Chondrocyte (in vitro differentiated cells): ENCODE measurements around the gene NRTN. TPM values are rescaled to one million over a fixed set of nuclear protein-coding genes. Genes with fewer than 3 reads are reported as not detected.

Source experiments
- DNase-seq: peaks from one replicate; pipeline ENCODE4 v3.0.0; 2021; ENCODE audit warnings: mixed read lengths, low spot score
- H3K27ac Mint-ChIP-seq: one replicate; pipeline ENCODE4 v1.8.0; 2021; ENCODE audit warnings: mild to moderate bottlenecking, moderate library complexity, mixed read lengths; ENCODE audit not compliant: unreplicated experiment
- H3K27me3 Mint-ChIP-seq: 2 replicates; pipeline ENCODE4 v1.8.0; 2021; ENCODE audit warnings: low read depth, mixed read lengths
- H3K36me3 Mint-ChIP-seq: 2 replicates; pipeline ENCODE4 v1.8.0; 2021; ENCODE audit warnings: low read depth, mixed read lengths
- H3K4me1 Mint-ChIP-seq: 2 replicates; pipeline ENCODE4 v1.8.0; 2021; ENCODE audit warnings: low read depth, mild to moderate bottlenecking, mixed read lengths
- H3K4me3 Mint-ChIP-seq: one replicate; pipeline ENCODE4 v1.8.0; 2021; ENCODE audit warnings: mild to moderate bottlenecking, moderate library complexity, mixed read lengths; ENCODE audit not compliant: unreplicated experiment
- H3K9me3 Mint-ChIP-seq: 2 replicates; pipeline ENCODE4 v1.8.0; 2021; ENCODE audit warnings: low read depth, mixed read lengths
- total RNA-seq: library from RNA; stranded (reverse); gene quantifications from 3 replicates; pipeline ENCODE4 v1.2.1, GENCODE V29; 2021
- TF ChIP-seq, protein P1 (sequence below): fragments of 200-600 bp; sonication (generic); IDR thresholded peaks from 2 replicates; pipeline ENCODE4 v1.5.0; 2021; ENCODE audit warnings: antibody characterized with exemption, mild to moderate bottlenecking, moderate library complexity

NRTN gene
- total RNA-seq, 1 donor from 2014 or later: 0.77 TPM

DNA sequence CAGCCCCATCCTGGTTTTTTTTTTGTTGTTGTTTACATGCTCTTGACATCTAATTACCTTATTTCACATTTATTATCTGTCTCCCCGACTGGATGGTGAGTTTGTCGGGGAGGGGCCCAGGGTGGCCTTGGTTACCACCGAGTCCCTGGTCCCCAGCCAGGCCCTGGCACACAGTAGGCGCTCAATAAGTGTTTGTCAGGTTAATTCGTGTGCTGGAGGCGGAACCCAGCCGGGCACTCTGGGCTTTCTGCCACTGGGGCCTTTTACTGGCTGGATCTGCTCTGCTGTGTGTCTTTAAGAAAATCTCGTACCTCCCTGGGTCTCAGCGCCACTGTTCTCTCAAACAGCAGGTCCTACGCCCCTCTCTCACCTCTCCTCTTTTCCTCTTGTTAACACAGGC lies 4.6 kb downstream of the NRTN start:
- Mint-ChIP-seq H3K27ac (no peak overlapping the region), H3K27me3 (peaks cover under 1% of the 10 kb centered on the region), H3K4me3 (no peak overlapping the region), H3K4me1 (no peaks in the 10 kb centered on the region), H3K36me3 (no peaks in the 10 kb centered on the region), H3K9me3 (no peaks in the 10 kb centered on the region)
- TF ChIP-seq, protein P1, sequence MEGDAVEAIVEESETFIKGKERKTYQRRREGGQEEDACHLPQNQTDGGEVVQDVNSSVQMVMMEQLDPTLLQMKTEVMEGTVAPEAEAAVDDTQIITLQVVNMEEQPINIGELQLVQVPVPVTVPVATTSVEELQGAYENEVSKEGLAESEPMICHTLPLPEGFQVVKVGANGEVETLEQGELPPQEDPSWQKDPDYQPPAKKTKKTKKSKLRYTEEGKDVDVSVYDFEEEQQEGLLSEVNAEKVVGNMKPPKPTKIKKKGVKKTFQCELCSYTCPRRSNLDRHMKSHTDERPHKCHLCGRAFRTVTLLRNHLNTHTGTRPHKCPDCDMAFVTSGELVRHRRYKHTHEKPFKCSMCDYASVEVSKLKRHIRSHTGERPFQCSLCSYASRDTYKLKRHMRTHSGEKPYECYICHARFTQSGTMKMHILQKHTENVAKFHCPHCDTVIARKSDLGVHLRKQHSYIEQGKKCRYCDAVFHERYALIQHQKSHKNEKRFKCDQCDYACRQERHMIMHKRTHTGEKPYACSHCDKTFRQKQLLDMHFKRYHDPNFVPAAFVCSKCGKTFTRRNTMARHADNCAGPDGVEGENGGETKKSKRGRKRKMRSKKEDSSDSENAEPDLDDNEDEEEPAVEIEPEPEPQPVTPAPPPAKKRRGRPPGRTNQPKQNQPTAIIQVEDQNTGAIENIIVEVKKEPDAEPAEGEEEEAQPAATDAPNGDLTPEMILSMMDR: no peak
- DNase-seq: no peak

DNA sequence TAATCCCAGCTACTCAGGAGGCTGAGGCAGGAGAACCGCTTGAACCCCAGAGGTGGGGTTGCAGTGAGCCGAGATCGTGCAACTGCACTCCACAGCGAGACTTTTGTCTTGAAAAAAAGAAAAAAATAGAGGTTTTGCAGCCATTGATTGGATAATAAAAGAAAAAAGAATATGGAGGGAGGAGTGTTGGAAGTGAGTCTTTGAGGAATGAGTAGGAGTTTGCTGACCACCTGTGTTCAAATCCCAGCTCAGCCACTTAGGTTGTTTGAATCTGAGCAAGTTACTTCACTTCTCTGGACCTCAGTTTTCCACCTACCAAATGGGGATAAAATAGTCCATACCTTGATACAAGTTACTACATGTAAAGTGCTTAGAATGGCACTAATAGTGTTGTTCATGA lies 6.2 kb downstream of the NRTN start:
- peaks cover 2% of the 10 kb centered on the region for H3K27me3 Mint-ChIP-seq

DNA sequence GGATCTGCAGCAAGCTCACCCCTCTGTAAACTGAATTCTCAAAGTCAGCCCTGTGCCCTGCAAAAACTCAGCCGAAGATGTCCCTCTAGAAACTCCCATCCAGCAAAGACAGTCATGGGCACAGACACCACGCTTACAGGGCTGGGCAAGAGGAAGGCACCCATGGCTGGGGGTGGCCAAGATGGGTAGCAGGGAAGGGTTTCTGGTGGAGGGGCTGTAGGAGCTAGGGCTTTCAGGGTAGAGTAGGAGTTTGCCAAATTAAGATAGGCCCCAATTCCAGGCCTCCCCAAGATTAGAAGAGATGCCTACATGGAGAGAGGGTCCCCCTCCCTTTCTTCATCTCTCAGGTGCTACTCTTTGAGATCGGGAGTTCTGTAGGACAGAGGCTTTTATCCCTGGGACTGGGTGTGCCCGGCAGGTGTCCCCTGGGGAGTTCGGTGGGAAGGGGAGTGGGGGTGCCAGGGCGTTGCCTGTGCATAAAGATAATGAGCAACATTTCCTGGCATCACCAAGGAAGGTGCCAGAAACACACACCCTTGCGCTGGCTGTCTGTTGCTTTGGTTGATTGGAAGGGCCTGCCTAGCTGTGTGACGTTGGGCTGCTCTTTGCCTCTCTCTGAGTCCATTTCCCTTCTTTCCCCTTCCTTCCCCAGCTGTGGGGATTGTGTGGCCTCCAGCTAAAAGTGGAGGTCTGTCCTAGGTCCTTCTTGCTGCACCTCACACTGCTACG lies 9.4 kb downstream of the NRTN start:
- H3K9me3 Mint-ChIP-seq: no peaks in the 10 kb centered on the region
- no peak overlapping the region for H3K4me3 Mint-ChIP-seq
- TF ChIP-seq, protein P1: no peak
- no peak overlapping the region for H3K27ac Mint-ChIP-seq
- H3K27me3 Mint-ChIP-seq: peaks cover 18% of the 10 kb centered on the region
- no peak for DNase-seq
- H3K4me1 Mint-ChIP-seq: no peaks in the 10 kb centered on the region
- H3K36me3 Mint-ChIP-seq: no peaks in the 10 kb centered on the region

More for the DNA sequence above, 6.2 kb downstream of the NRTN start:
- Mint-ChIP-seq H3K36me3 (no peaks in the 10 kb centered on the region), H3K27ac (no peak overlapping the region), H3K4me3 (no peak overlapping the region), H3K4me1 (no peaks in the 10 kb centered on the region), H3K9me3 (no peaks in the 10 kb centered on the region)
- TF ChIP-seq, protein P1: no peak
- DNase-seq: no peak

DNA sequence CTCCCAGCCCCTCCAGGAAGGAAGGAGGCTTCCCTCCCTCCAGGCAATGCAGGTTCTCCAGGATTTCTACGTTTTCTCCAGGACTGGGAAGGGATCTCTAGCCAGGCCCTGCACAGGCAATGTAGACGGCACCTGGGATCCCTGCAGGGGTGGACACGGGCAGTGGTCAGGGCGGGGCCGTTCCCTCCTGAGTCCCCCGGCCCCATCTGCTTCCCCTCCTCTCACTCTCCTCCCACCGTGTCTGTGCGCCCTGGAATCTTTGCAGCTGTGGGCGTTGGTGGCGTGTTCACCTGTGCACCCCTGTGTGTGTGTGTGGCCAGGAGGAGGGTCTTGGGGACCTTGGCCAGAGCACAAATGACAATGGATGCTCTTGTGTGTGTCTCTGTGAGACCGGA lies 10.0 kb downstream of the NRTN start:
- Mint-ChIP-seq H3K36me3 (no peaks in the 10 kb centered on the region), H3K27ac (no peak overlapping the region), H3K27me3 (peaks cover 18% of the 10 kb centered on the region), H3K4me3 (no peak overlapping the region), H3K4me1 (no peaks in the 10 kb centered on the region), H3K9me3 (no peaks in the 10 kb centered on the region)
- no peak for DNase-seq
- TF ChIP-seq, protein P1: no peak

DNA sequence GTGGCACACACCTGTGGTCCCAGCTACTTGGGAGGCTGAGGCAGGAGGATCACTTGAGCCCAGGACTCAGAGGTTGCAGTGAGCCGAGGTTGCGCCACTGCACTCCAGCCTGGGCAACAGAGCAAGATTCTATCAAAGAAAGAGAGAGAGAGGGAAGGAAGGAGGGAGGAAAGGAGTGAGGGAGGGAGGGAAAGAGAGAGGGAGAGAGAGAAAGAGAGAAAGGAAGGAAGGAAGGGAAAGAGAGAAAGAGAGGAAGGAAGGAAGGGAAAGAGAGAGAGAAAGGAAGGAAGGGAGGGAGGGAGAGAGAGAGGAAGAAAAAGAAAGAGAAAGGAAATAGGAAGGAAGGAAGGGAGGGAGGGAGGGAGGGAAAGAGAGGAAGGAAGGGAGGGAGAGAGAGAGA lies 12.4 kb downstream of the NRTN start:
- no peak overlapping the region for H3K27ac Mint-ChIP-seq
- no peak for DNase-seq
- H3K36me3 Mint-ChIP-seq: no peaks in the 10 kb centered on the region
- H3K4me3 Mint-ChIP-seq: no peak overlapping the region
- TF ChIP-seq, protein P1: no peak
- H3K9me3 Mint-ChIP-seq: no peaks in the 10 kb centered on the region
- peaks cover 18% of the 10 kb centered on the region for H3K27me3 Mint-ChIP-seq
- H3K4me1 Mint-ChIP-seq: no peaks in the 10 kb centered on the region
